K562 (cell line): ENCODE data around the gene PCBP3. TPM values are rescaled to one million over a fixed set of nuclear protein-coding genes. Genes with fewer than 3 reads are reported as not detected.
A peak's percentile ranks its signal among the peaks of the same experiment; 100 is the strongest.

ENCODE experiments used
- ATAC-seq: fragments of 200-7000 bp; cut with Tn5 transposase; 3 replicates; pipeline ENCODE4 v1.9.1; 2020; ENCODE audit warnings: moderate library complexity
- BruUV-seq: library from RNA; stranded (reverse); fragments of 400-500 nt; replicated peaks from 2 replicates; lab custom pipeline; 2021; lab: Mats Ljungman, UMichigan
- CTCF ChIA-PET: fragments of 300-600 bp; formaldehyde crosslinking; extraction: SDS; loops from one replicate; lab custom pipeline; 2021; ENCODE audit warnings: low intra/inter-chr PET ratio; lab: Yijun Ruan, JAX
- POLR2A ChIA-PET: fragments of 300-600, 350-650 bp; sonication (Branson Sonifier 250); formaldehyde crosslinking; extraction: SDS; loops from one replicate; lab custom pipeline; 2021; ENCODE audit warnings: antibody characterized with exemption, inconsistent platforms; lab: Yijun Ruan, JAX
- DNase-seq, 4 experiments: peaks; one replicate each; pipeline versions ENCODE4 v3.0.0 to v3.0.0-alpha.2; 2011 to 2018; ENCODE audit warnings: low spot score in 3 of 4, mixed read lengths in 3 of 4; ENCODE audit errors: extremely low read depth in 1 of 4
- FAIRE-seq: peaks from 2 replicates; lab custom pipeline; 2011; peaks lifted over from hg19 to GRCh38; lab: Jason Lieb, UNC
- H2AFZ ChIP-seq: 2 replicates; pipeline ENCODE4 v1.6.0; 2011; ENCODE audit warnings: low read depth, low read length, control low read depth, inconsistent platforms
- H3K27ac ChIP-seq: fragments of 200-600 bp; 3 replicates; pipeline ENCODE4 v1.8.0; 2011; ENCODE audit warnings: low read depth, mild to moderate bottlenecking, control low read depth, inconsistent platforms, low read length, moderate library complexity, mixed read lengths; ENCODE audit errors: extremely low read depth
- H3K27me3 ChIP-seq, 2 experiments: fragments of 300-600 bp in 1 of 2; 2 replicates in 1 of 2; 3 replicates in 1 of 2; pipeline versions ENCODE4 v1.6.0 to v1.8.0; 2011; ENCODE audit warnings: inconsistent platforms in 2 of 2, low read length in 2 of 2, mild to moderate bottlenecking in 1 of 2, mixed read lengths in 1 of 2, moderate library complexity in 1 of 2; ENCODE audit not compliant: control insufficient read depth in 2 of 2, insufficient read depth in 2 of 2
- H3K36me3 ChIP-seq: fragments of 300-600 bp; 3 replicates; pipeline ENCODE4 v1.8.0; 2011; ENCODE audit warnings: mild to moderate bottlenecking, low read length, inconsistent platforms; ENCODE audit not compliant: control insufficient read depth, insufficient read depth
- H3K4me1 ChIP-seq, 2 experiments: fragments of 200-600 bp in 1 of 2; replicated peaks in 1 of 2; 2 replicates in 1 of 2; 3 replicates in 1 of 2; pipeline versions ENCODE4 v1.5.1 to v1.8.0; 2011; ENCODE audit warnings: inconsistent platforms in 2 of 2, low read length in 2 of 2, mild to moderate bottlenecking in 1 of 2, mixed read lengths in 1 of 2, moderate library complexity in 1 of 2; ENCODE audit not compliant: control insufficient read depth in 2 of 2, insufficient read depth in 2 of 2
- H3K4me2 ChIP-seq: 2 replicates; pipeline ENCODE4 v1.6.1; 2011; ENCODE audit warnings: low read length, control low read depth, inconsistent platforms, mixed read lengths; ENCODE audit not compliant: insufficient read depth
- H3K4me3 ChIP-seq: fragments of 200-600 bp; sonication (generic), shearing (Covaris generic); 2 replicates; pipeline ENCODE4 v1.5.1; 2016; ENCODE audit warnings: control low read depth, inconsistent platforms
- H3K79me2 ChIP-seq: fragments of 200-600 bp; 3 replicates; pipeline ENCODE4 v1.8.0; 2011; ENCODE audit warnings: low read length, inconsistent platforms; ENCODE audit not compliant: control insufficient read depth, insufficient read depth
- H3K9ac ChIP-seq, 2 experiments: 2 replicates each; pipeline versions ENCODE4 v1.6.0 to v1.6.1; 2011; ENCODE audit warnings: low read depth in 2 of 2, low read length in 2 of 2, control low read depth in 1 of 2, inconsistent platforms in 1 of 2, mild to moderate bottlenecking in 1 of 2, mixed read lengths in 1 of 2; ENCODE audit not compliant: insufficient read depth in 1 of 2
- H3K9me1 ChIP-seq: one replicate; pipeline ENCODE4 v1.6.0; 2011; ENCODE audit warnings: inconsistent platforms, mild to moderate bottlenecking, low read length, moderate library complexity; ENCODE audit not compliant: control insufficient read depth, insufficient read depth
- H3K9me3 ChIP-seq: replicated peaks from 2 replicates; pipeline ENCODE4 v1.5.1; 2011; ENCODE audit warnings: low read depth, low read length, inconsistent platforms; ENCODE audit not compliant: control insufficient read depth, insufficient read depth
- H4K20me1 ChIP-seq: replicated peaks from 2 replicates; pipeline ENCODE4 v1.6.1; 2011; ENCODE audit warnings: low read length, inconsistent platforms, mixed read lengths; ENCODE audit not compliant: control insufficient read depth, insufficient read depth
- ATF2 ChIP-seq: sonication (generic); formaldehyde crosslinking; IDR thresholded peaks from 2 replicates; pipeline ENCODE4 v1.8.1; 2022; ENCODE audit warnings: missing genetic modification reagents
- ATF7 ChIP-seq: fragments of 450-650 bp; IDR thresholded peaks from 2 replicates; pipeline ENCODE4 v1.7.1; 2014; ENCODE audit warnings: mild to moderate bottlenecking, moderate library complexity
- GTF3C2 ChIP-seq: IDR thresholded peaks from 3 replicates; pipeline ENCODE4 v1.6.1; 2011; ENCODE audit warnings: borderline replicate concordance, mild to moderate bottlenecking, moderate library complexity; ENCODE audit not compliant: insufficient read length; ENCODE audit errors: extremely low read depth
- HIVEP1 ChIP-seq: fragments of 250-450 bp; sonication (Bioruptor Pico); IDR thresholded peaks from 2 replicates; pipeline ENCODE4 v1.4.0; 2020; ENCODE audit warnings: mild to moderate bottlenecking
- TFAP4 ChIP-seq: sonication (generic); formaldehyde crosslinking; IDR thresholded peaks from 2 replicates; pipeline ENCODE4 v1.8.0; 2022; ENCODE audit warnings: missing genetic modification reagents, mild to moderate bottlenecking, moderate library complexity, borderline replicate concordance
- ZNF740 ChIP-seq, 3 experiments: fragments of 200-800 bp in 1 of 3; sonication (Bioruptor generic) in 1 of 3; sonication (generic) in 1 of 3; formaldehyde crosslinking in 1 of 3; IDR thresholded peaks; 2 replicates each; pipeline versions ENCODE4 v1.6.1 to v1.8.0; 2016 to 2022; ENCODE audit warnings: mild to moderate bottlenecking in 2 of 3, missing compliant biosample characterization in 2 of 3, missing genetic modification characterization in 2 of 3, missing genetic modification reagents in 1 of 3
- WGBS: fragments of 100-300 bp; shearing (Covaris generic); methylation state at CpG from one replicate; pipeline ENCODE4 v1.1.6; 2016; ENCODE audit warnings: low coverage, mixed read lengths; ENCODE audit not compliant: insufficient coverage; ENCODE audit errors: missing lambda C conversion rate; 5-methylcytosine and 5-hydroxymethylcytosine counted together
- in situ Hi-C: fragments of 300-500 bp; cut with MboI; formaldehyde crosslinking; loops from 4 replicates; pipeline ENCODE4 v1.15.0; 2018; ENCODE audit warnings: inconsistent platforms, mixed read lengths
- intact Hi-C: fragments of 100-400 bp; cut with micrococcal nuclease; formaldehyde crosslinking; loops from 2 replicates; pipeline ENCODE4 v1.14.2; 2022
- polyA plus RNA-seq, 8 experiments: library from polyadenylated mRNA; depleted of rRNA in 4 of 8; stranded (reverse) in 5 of 8; unstranded in 3 of 8; fragments of >200 nt; fragmentation: Nextera tagmentation in 2 of 8; fragmentation: Illumina TruSeq in 1 of 8; extraction: Ambion mirVana in 2 of 8; extraction: Trizol in 1 of 8; gene quantifications; 2 replicates each; pipeline versions ENCODE4 v1.2.1 to v1.2.3, GENCODE V29; 2011 to 2014; ENCODE audit warnings: inconsistent platforms in 1 of 8, missing spikeins in 1 of 8
- total RNA-seq, 7 experiments: library from RNA; depleted of rRNA in 6 of 7; stranded (reverse); fragments of >200 nt in 6 of 7; fragmentation: Illumina TruSeq in 2 of 7; extraction: Trizol in 2 of 7; gene quantifications; 2 replicates each; pipeline versions ENCODE4 v1.2.1 to v1.2.3, GENCODE V29; 2011 to 2021; ENCODE audit warnings: low replicate concordance in 1 of 7

Gene PCBP3
- total and polyA plus RNA-seq, 9 of the 15 experiments (the other 6 are each of a cell fraction or from before 2014, with no cell fraction given) = 0.18 TPM; not detected in 8

- no peak overlapping the region for H3K9ac ChIP-seq
- no peaks in the 10 kb centered on the region for H3K36me3 ChIP-seq
- no peaks in the 10 kb centered on the region for H3K79me2 ChIP-seq
- H3K27ac ChIP-seq = no peak overlapping the region
- ChIA-PET CTCF (no interaction called here), POLR2A (interaction anchor here (0.9 to 1.3 kb wide), 2 partner anchors 12 to 29 kb away, joined by 3 to 4 read pairs; no protein-coding TSS in a partner anchor)
- H3K4me1 ChIP-seq = peaks cover 6 to 61% of the 10 kb centered on the region in 2 experiments; a peak in 4 of 5 replicates
- peaks cover 29 to 67% of the 10 kb centered on the region in 2 experiments; a peak in 4 of 5 replicates for H3K27me3 ChIP-seq
- no peak for ATAC-seq
- intact Hi-C loops = no loop called here
- no peak overlapping the region for H2AFZ ChIP-seq
- H3K4me2 ChIP-seq = no peak overlapping the region
- H3K9me1 ChIP-seq = peaks cover 2% of the 10 kb centered on the region
- BruUV-seq = no TSS peak
- DNase-seq = no peak
- in situ Hi-C loops = no loop called here
- FAIRE-seq = no peak
- H3K4me3 ChIP-seq = no peak overlapping the region
- 9% methylated on average over 11 of the region's 13 CpGs for WGBS
- no peak for TF ChIP-seq HIVEP1 (CRISPR knock-in tag)
- H4K20me1 ChIP-seq = peaks cover 5% of the 10 kb centered on the region; the same call in 1 of the 2 replicates
- no peaks in the 10 kb centered on the region; the same call in 1 of the 2 replicates for H3K9me3 ChIP-seq
These were observed 340.1 kb downstream of the PCBP3 start for GRCh38 chr21:45983649-45983965.

- FAIRE-seq (peak; percentile 67), ATAC-seq (peak; percentile 66), DNase-seq (peak in 3 of 4 experiments; percentile 38 to 65 (median 63))
- BruUV-seq = no TSS peak
- CTCF ChIA-PET = no interaction called here
- Histone ChIP-seq H3K4me1 (peaks cover 6 to 62% of the 10 kb centered on the region in 2 experiments; a peak in 4 of 5 replicates), H3K4me3 (no peak overlapping the region), H3K9me1 (peaks cover 2% of the 10 kb centered on the region), H3K9me3 (no peaks in the 10 kb centered on the region; the same call in 1 of the 2 replicates), H2AFZ (peak overlapping the region; percentile 33), H3K27me3 (peaks cover 29 to 65% of the 10 kb centered on the region in 2 experiments; a peak in 4 of 5 replicates), H4K20me1 (peaks cover 5% of the 10 kb centered on the region; the same call in 1 of the 2 replicates), H3K79me2 (no peaks in the 10 kb centered on the region), H3K9ac (peak overlapping the region in 1 of 2 experiments; percentile 48; a peak in 1 of 4 replicates), H3K4me2 (peak overlapping the region; percentile 43), H3K36me3 (no peaks in the 10 kb centered on the region), H3K27ac (no peak overlapping the region)
- intact Hi-C loops (no loop called here), in situ Hi-C loops (no loop called here)
- POLR2A ChIA-PET = interaction anchor here (0.9 to 1.3 kb wide), 2 partner anchors 11 to 29 kb away, joined by 3 to 4 read pairs; no protein-coding TSS in a partner anchor
- 14% methylated on average over 30 of the region's 38 CpGs for WGBS
- TF ChIP-seq ATF7 (peak; percentile 79), ZNF740 (CRISPR knock-in tag; IDR thresholded peaks at IDR 0.05) (0 out of 2 replicates have a peak, but pooled peaks have one; percentile 19), ZNF740 (tag; IDR thresholded peaks at IDR 0.05) (no peak), ATF2 (peak; percentile 64; the same call in 1 of the 2 replicates), TFAP4 (peak; percentile 91), GTF3C2 (no peak)
These were observed 340.5 kb downstream of the PCBP3 start for GRCh38 chr21:45983981-45984551.
